Measurements from ENCODE around the gene TMEM63A. TPM values are rescaled to one million over a fixed set of nuclear protein-coding genes. Genes with fewer than 3 reads are reported as not detected.

TMEM63A gene
- polyA plus RNA-seq, 1 donor: 24.7 TPM

DNA sequence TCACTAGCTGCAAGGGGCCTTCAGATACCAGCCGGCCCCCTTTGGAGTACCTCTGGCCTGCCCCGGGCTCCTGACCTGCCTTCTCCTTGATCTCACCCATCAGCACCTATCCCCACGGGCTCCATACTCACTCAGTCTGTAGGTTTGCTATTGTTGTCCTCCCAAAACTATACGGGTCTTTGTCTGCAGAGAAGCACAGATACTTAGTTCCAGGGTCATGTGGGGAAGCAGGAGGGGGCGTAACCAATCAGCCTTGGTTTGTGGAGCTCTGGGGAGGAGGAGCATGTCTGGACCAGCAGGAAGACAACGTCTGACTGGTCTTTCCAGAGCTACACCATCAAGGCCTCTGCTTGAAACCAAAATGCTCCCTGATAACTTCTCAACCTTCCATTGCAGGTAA lies 15.2 kb downstream of the TMEM63A start:
- DNase-seq (ENCODE audit: low read depth): no peak

DNA sequence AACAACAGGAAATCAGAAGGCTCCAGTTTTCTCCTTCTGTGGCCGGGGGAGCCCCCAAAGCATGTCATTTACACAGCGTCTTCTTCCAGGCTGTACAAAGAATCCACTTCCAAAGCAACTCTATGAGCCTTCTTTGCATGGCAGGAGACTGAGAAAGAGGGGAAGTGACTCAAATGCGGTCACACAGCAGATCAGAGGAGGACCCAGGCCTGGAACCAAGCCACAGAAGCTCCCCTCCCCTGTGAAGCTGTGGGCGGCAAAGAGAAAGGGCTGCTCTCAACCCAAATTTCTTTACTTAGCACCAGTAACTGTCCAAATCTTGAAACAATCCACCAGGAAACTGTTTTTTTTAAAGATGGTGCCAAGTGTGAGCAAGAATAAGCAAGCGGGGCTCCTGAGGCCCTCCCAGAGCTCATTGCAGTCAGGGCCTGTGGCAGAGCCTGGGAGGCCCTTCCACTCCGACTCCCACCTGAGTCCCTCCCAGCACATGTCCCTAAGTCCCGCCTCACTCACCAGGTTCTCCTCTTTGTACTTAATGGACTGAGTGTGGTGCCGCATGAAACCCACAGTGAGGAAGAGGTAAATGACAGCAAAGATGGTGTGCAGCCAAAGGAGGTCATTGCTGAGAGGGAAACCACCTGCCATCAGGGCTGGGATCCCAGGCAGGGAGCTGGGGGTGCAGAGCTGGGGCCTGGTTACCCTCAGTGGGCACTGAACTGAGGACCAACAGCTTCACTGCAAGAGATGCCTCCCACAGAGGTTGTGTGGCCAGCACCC lies 15.9 kb downstream of the TMEM63A start:
- DNase-seq (ENCODE audit: low read depth): no peak

DNA sequence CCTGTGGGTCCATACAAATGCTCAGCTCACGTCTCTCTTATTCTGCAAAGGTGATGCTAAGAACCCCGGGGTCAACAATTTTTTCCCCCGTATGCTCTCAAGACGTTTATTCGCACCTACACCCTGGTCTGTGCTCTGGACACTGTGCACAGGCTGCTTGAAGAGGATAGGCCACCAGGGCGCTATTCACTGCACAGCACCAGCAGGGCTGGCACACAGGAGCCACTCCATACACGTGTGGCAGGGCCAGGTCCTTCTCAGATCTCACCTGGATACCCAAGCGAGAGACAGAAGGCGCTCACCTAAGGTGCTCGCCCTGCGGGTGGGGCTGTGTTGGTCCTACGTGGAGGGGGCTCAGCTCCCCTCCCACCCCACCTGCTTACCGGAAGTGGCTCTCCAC lies 16.7 kb downstream of the TMEM63A start:
- no peak for DNase-seq (ENCODE audit: low read depth)

DNA sequence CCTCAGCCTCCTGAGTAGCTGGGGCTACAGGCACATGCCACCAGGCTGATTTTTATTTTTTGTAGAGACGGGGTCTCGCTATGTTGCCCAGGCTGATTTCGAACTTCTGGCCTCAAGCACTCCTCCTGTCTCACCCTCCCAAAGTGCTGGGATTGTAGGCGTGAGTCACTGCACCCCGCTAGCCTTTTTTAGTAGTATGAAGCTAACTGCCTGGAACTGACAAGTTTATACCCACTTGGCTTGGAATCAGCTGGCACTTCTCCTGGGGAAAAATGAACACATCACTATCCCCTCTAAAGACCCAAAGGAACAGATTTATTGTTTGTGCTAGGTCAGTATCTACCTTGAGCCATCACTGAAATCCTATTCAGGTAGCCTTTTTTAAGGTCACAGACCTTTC lies 19.0 kb downstream of the TMEM63A start:
- DNase-seq (ENCODE audit: low read depth): no peak

DNA sequence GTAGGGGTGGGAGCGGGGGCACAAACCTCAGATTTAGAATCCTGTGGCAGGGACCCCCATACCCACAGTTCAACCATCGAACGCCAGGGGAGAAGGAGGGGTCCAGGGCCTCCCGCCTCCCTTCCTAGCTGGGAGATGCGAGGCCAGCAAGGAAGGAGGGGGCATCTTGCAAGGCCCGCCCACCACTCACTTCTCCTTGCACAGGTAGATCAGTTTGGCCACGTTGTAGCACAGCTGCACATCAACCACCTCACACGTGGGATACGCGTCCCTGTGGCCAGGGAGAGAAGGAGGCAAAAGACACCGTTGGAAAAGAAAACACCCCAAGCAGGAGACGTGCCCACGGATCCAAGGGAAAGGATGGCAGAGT lies 19.6 kb downstream of the TMEM63A start:
- DNase-seq (ENCODE audit: low read depth): no peak

DNA sequence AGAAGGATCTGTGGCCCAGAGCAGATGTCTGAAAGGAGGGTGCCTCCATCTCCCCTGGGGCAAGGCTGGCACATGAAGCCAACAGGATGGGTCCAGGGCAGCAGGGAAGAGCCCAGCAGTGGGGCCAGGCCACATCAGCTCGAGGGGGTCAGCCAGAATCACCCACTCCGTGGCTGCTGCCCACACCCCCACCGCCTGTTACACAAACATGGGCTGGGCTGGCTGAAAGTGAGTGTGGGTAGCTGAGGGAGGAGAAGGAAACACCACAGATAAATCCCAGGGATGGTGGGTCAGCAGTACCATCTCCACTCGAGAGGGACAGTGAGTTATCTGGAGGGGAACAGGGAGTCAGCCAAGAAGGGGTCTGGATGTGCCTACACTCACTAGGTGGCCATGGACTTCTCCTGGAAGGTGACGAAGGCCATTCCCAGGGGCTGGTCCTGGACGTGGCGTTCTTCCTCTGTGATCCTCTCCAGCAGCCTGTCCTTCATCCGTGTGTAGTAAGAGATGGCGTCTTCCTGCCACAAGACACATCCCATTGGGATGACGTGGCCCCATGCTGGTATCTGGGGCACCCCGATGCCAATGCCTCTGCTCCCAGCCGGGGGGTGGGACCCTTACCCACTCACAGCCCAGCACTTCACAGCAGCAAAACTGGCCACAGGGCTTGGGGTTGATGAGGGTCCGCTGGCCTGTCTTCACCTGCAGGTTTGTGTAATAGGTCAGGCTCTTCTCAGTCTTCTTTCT lies 20.2 kb downstream of the TMEM63A start:
- DNase-seq (ENCODE audit: low read depth): no peak

DNA sequence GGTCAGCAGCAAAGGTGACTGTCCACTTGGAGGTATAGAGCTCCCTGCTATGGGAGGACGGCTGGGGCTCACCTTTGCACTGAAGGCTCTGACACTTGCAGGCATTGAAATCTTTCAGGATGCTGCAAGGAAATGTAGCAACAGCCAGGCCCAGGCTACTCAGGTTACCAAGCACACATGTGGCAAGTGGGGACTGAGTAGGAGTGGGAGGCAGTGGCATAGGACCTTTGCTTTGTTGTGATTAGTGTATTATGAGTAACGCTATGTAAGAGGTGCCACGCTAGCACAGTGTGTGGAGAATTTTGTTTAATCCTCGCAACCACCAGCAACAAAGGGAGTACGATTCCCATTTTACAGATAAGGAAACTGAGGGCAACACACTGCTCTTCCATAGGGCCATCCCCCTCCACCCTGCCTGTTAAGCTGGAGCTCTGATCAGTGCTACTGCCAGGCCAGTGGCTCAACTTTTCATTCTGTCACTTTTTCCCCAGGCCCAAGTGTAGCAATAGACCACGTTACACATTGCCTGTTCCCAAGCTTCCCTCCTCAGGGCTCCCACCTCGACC lies 21.2 kb downstream of the TMEM63A start:
- no peak for DNase-seq (ENCODE audit: low read depth)

DNA sequence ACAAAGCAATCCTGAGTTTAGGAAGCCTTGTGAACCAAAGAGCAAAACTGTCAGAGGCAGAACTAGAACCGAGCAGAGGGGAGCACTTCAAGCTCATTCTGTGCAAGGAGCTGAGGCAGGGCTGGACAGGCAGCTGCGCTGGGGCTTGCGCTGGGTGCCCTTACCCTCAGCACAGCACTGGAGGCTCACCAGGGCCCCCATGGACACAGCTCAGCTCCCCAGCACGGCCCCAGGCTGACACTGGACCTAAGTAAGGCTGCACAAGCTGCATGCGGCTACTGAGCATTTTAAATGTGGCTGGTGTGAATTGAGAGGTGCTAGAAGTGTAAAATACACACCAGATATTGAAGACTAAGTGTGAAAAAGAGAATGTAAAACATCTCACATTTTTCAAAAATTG lies 22.1 kb downstream of the TMEM63A start:
- no peak for DNase-seq (ENCODE audit: low read depth)

DNA sequence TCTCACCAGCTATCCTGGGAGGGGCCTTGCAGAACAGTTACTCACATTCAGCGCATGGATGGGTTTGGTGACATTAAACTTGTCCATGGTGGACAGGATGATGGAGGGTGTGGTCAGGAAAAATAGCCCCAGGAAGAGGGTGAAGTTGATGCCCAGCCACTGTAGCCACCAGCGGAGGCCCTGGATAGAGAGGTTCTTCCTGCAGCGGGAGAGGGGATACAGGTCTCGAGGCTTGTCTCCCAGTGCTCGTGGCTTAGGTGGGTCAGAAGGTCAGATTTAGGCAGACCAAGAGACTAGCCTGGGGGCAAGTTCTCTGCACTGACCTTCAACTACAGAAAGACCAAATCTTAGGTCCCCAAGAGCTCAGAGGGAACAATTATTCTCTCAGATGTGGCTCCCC lies 23.0 kb downstream of the TMEM63A start:
- DNase-seq (ENCODE audit: low read depth): no peak

DNA sequence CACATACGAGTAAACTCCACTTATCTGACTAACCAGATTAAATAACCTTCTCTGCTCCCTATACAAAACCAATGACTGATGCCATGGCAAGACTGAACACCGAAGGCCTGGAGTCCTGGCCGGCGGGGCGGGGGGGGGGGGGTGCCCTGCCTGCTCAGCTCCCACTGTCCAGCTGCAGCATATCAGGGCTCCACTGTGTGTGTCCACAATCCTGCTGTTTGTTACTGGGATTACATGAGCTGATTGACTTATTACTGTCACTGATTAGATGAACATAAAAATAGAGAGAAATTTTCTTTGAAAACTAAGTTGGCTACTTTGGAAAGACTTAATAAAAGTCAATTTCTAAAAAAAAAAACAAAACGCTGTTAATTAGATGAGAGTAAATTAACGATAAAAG lies 24.9 kb downstream of the TMEM63A start:
- no peak for DNase-seq (ENCODE audit: low read depth)

DNA sequence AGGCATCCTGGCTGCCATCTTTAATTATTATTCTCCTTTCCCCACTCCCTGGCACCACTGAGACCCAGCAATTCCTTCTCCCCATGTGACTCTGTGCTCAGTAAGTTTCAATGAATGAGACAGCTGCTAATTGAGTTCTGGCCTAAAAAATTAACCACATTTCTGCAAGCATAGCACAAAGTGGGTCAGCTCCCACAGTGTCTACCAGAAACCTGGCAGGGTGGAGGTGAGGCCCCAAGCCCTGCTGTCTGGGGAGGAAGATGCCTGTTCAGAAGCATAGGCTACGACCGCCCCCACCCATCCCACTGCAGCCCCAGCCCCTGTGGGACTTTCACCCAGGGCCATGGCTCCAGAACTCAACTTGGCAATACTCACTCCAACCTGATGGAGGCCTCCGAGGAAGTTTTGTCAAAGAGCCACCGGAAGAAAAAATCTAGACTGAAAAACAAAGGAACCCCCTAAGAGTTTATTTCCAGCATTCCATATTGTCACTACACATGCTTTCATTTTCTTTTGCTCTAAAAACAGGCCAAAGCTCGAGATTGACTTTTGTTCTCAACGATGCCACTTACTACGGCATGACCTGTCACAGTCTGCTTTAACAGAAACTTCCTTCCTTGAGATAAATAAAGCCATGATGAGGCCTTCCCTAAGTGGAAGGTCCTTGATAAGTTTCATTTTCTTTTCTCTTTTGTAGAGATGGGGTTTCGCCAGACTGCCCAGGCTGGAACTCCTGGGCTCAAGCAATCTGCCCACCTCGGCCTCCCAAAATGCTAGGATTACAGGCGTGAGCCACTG lies 26.5 kb downstream of the TMEM63A start:
- DNase-seq (ENCODE audit: low read depth): no peak

DNA sequence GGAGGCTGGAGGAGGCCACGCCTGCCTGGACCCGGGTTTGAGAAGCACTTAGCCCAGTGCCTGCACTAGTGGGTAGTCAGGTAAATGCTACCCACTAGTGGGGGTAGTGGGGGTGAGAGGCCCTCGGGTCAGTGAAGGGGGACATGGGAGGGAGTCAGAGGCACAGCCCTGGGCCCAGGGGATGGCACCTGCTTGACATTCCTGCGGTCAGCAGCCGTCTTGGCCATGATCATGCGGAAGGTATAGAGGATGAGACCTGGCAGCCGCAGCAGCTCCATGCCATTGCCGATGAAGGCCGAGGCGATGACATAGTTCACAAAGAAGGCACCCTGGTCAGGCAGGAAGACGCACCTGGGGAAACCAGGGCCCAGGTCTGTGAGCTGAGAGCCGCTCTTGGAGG lies 28.7 kb downstream of the TMEM63A start:
- DNase-seq (ENCODE audit: low read depth): no peak

DNA sequence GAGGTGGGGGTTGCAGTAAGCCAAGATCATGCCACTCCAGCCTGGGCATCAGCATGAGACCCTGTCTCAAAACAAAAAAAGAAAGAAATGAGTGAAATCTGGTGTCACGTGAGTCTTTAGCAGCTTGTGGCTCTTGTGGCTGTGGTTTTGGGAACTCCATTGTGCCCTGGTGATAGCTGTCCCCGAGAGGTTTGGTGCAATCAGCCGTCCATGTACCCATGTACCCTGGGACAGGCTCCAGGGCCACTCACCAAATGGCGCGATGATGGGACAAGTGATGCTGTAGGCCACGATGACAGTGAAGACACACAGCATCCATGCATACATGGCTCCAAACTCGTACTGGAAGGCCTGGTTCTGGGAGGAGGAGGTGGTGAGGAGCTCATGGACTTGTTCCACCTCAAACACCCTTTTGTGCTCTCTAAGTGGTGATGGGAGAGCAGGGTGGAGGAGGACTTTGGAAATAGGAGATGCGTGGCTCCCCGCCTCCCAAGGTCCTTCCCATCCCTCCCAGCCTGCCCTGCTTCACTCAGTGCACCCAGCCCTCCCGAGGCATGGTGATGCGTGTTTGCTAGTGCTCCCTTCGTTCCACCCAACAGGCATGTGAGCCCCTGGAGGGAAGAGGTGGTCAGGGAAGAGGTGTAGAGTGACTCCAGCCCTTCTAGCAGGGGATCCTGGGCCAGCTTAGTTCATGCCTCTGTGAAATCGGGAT lies 29.6 kb downstream of the TMEM63A start:
- DNase-seq (ENCODE audit: low read depth): no peak

DNA sequence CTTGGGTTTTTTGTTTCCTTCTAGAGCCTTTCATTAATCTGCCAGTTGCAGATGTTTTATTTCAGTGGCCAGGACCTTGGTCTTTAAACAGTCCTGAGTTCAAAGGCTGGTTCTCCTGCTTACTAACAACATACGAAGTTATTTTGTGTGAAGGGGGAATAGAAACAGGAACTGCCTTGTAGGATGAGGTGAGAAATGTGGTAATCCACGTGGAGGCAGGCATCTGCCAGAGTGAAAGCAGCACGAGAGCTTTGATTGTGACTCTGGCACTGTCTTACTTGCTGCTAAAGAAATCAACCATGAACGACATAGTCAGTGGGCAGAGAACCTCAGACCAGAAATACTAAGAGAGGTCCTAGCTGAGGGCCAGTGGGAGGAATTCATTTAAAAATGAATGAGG lies 30.4 kb downstream of the TMEM63A start:
- no peak for DNase-seq (ENCODE audit: low read depth)

DNA sequence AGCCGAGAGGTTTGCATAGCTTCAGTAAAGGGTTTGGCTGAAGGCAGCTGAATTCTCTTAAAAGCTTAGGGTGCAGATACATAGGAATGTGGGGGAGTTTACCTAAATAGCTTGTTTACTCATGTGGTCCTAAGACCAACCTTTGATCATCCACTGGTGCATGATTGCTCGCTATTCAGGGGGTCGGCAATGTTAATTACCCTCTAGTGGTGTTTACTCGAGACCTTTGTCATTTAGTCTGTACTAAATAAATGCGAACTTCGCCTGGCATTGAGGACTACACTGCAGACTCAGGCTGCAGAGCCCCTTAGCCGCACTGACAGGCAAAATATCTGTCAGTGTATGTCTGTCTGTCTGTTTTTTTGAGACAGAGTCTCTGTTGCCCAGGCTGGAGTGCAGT lies 31.8 kb downstream of the TMEM63A start:
- DNase-seq (ENCODE audit: low read depth): no peak

DNA sequence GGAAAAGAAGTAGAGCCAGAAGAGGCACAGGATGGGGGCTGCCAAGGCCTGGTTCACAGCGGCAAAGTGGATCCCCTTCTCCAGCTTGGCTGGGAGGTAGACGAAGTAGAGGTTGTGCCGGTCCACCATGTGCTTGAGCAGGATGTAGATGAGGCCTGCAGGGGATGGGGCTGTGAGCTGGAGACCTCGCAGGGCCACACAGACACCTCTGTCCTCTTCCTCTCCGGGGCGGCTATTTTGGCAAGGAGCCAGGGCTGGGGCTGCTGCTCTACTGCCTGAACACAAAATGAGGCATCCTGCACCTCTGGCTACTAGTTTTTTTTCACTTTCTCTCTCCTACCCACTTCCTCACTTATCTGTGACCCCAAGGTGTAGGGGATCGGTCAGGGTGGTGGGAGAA lies 32.3 kb downstream of the TMEM63A start:
- DNase-seq (ENCODE audit: low read depth): no peak

DNA sequence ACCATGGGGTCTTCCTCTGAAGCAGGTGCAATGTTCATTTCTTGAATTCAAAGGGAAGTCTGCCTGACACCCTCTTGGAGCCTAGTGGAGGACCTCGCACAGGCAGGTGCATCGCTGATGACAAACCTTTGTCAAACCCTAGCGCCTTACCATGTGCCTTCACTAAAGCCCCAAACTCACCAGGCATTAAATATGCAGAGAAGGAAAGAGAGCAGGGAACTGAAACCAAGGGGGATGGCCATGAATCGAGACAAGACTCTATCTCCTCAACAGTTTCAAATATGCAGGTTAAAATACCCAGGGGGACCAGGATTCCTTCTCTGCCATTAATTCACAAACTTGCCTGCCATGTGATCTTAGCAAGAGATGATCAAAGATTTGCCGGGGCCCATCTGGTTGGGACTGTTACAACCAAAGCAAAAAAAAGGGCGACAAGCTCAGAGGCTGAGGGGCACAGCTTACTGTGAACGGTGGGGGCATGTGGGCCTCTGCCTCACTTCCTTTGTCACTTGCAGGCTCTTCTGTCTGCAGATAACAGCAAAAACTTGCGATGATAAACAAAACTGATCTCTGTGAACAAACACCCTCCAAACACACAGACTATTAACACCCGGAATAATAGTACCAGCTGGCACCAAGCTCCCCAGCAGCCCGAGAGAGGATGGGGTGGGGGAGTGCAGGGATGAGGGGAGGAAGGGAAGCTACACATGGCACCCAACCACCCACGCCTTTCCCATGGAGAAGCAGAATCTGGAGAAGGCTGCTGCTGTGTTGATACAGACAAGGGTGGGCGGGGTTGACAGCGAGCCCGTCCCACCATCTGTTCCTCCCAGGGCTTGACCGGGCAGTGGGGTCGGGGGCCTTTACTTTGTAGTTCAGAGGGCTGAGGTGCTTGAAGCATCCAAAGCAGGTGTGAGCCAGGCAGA lies 33.9 kb downstream of the TMEM63A start:
- no peak for DNase-seq (ENCODE audit: low read depth)

DNA sequence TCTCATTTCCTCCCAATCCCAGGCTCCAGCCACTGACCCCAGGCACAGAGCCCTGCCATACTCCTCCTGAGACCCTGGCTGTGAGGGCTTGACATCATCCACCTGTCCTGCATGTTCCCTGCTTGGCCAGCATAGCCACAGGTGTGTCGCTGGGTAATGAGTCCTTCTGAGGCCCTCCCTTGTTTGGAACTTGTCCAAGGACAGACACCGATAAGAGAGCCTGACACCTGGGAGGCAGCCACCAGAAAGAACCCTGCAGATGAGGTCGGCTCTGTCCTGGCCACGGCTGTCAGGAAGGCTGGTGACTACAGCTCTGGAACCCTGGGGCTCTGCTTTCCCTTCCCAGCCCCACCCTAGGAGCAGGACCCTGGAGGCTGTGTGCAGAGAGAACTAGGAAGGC lies 34.6 kb downstream of the TMEM63A start:
- no peak for DNase-seq (ENCODE audit: low read depth)

DNA sequence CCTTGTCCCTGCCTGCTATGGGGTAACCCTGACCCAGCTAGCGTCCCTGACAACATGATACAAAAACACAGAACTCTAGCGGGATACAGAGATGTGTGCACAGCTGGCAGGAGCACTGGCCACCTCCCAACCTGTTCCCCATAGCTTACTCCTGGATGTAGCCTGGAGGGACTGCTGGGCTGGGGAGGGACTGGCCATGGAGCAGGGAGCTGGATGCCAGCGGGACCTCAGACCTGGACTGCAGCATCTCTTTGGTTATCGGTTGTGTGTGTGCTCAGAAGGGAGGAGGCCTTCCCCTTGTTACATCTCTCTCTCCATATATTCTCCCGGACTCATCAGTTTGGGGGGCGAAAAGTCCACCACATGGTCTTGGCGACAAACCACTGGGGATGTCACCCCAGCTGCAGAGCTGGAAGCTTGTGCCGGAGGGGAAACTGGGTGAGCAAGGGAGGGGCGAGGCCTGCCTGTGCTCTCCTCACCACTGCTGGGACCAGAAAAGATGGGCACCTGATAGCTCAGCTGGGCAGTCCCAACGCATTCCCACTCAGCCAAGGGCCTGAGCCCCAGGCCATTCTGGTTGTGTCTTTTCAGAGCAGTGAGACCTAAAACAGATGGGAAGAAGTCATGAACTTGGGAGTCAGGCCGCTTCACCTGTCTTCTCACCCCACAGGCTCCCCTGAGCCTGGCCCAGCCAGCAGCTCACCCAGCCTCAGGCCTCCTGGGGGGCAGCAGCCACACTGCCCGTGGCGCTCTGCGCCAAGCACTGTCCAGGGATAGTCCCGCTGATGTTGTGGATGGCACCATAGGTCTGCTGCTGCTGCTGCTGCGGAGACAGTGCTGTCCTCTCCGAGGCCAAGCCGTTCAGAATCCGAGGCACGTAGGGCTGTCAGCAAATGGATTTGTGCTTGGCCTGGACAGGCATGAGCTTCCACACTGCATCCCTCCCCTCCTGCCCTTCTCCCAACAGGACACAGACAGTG lies 35.6 kb downstream of the TMEM63A start:
- DNase-seq (ENCODE audit: low read depth): no peak
